Ovary (tissue), 3 donors: ENCODE measurements around the gene CRACDL.

Source experiments
- CTCF ChIP-seq, 3 donors: fragments of 450-650 bp in 2 of 3; fragments of 200-600 bp in 1 of 3; IDR thresholded peaks; one replicate each; pipeline versions ENCODE4 v1.5.1 to v1.8.0; 2016 to 2022; ENCODE audit warnings: antibody characterized with exemption in 3 of 3, mild to moderate bottlenecking in 1 of 3
- EP300 ChIP-seq: sonication (generic); formaldehyde crosslinking; IDR thresholded peaks from one replicate; pipeline ENCODE4 v1.6.1; 2017; ENCODE audit warnings: antibody characterized with exemption
- donor health status: DM: no; HTN: no; CAD: no.

GRCh38 chr2:98801286-98801685 lies 134.7 kb downstream of the CRACDL start:
- TF ChIP-seq CTCF (IDR thresholded peaks at IDR 0.05) (no peak), EP300 (no peak)
